Middle frontal gyrus (tissue), 1 donor: ENCODE results near the gene NPAS2.

Experiments
- DNase-seq: peaks from one replicate; pipeline ENCODE4 v3.0.0-alpha.2; 2015; ENCODE audit warnings: low spot score; ENCODE audit errors: extremely low spot score

Gene NPAS2

DNA sequence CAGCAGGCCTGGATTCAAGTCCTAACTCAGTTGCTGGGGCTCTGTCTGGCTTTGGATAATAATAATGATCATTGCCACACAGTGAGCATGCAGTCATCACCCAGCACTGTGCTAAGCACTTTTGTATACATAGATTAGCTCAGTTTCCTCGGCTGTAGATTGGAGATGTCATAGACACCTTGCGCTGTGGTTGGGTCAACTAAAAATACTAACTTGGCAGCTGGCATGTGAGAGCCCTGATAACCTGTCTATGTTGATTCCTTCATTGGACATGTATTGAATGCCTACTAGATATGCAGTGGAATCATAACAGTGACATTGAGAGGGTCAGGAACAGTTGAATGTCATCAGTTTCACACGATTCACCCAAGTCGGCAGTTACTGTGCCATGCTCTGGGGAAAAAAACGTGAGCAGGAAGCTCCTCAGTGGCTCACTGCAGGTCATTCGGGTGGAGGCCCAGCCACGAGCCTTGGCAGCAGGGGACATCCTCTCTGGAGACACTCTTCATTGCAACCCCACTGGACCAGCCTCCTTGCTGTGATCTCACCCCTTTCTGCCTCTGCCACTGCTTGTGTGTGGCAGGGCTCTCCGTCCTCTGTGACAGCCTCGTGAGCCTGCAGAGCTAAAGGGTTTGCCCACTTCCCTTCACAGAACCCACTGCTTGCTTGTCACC is 85.3 kb downstream of the NPAS2 start:
- no peak for DNase-seq

DNA sequence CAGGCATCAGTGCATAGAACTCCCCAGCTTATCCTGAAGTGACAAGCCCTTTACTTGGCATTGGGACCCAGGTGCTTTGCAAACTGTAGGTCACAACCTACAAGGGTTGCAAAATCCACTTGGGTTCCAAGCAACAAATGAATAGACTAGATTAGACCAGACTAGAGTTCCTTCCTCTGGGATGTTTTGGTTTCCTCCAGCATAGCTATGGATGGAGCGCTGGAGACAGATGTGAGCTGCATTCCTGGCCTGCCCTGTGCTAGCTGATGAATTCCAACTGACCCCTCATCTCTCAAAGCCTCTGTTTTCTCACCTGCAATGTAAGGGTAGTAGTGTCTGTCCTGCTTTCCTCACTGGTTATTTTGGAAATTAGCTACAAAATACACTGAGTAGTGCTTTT is 86.2 kb downstream of the NPAS2 start:
- no peak for DNase-seq

DNA sequence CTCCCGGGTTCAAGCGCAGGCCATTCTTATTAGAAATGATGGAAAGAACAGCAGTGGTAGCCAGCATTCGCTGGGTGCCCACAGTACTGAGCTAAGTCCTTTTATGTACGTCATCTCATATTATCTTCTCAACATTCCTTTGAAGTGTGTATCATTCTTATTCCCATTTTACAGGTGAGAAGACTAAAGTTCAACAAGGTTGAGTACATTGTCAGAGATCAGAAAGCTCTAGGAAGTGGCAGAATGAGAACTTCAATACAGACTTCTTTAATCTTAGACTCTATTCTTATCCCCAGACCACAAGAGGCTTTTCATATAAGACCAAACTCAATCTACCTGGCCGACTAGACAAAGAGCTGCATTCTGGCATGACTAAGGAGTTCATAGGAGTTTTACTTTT is 86.7 kb downstream of the NPAS2 start:
- no peak for DNase-seq

DNA sequence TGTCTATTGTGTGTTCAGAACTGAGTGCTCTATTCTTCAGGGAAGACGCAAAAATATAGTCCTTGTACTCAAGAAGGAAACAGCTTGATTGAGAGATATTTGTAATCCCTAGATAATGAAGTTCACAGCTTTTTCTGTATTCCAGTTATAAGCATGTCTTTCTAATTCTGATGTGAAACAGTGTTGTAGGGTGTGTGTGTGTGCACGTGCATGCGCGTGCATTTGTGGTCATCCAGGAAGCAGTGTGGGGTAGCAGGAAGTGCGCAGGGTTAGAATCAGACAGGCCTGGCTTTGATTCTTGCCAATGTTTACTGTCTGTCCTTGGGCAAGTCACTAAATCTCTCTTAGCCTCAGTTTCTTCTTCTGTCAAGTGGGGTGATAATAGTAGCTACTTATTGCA is 87.9 kb downstream of the NPAS2 start:
- no peak for DNase-seq

DNA sequence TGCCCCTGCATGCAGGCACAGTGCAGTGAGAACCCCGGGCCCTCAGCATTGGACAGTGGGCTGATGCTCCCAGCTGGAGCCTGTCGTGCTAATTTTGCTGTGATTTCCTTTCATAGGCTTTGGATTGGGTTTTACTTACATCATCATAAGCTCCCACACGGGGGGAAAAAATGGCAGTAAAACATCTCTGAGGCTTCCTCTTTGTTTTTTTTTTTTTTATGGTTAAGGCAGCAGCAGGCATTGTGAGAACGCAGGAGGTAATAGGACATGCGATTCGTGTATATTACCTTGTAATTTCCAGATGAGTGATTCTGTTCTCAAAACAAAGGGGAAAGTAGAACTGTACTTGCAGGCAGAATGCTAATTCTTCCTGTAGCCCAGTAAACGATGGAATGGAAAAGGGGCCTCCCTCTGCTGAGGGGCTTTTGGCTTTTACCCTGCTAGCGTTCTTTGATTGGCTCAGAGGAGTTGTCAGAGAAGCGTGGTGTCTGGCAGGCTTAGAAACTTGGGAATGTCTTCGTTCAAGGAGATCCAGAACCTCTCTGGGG is 89.7 kb downstream of the NPAS2 start:
- no peak for DNase-seq

DNA sequence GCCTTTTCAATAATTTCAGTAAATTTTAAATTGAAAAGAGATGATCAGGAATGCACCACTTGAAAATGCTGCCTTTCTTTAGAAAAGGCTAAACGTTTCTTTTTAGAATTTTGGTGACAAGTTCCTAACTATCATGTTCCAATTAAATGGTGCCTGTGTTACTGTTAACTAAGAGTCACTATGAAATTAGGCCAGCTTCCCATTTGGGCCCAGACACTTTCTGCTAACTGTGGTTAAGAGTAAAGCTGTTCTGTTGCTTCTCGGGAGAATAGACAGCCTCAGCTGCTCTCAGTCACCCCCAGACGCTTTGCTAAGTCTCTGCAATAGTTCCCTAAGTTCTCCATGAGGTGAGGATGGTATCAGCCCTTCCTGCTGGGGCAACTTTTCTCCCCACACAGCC is 90.2 kb downstream of the NPAS2 start:
- DNase-seq = no peak

DNA sequence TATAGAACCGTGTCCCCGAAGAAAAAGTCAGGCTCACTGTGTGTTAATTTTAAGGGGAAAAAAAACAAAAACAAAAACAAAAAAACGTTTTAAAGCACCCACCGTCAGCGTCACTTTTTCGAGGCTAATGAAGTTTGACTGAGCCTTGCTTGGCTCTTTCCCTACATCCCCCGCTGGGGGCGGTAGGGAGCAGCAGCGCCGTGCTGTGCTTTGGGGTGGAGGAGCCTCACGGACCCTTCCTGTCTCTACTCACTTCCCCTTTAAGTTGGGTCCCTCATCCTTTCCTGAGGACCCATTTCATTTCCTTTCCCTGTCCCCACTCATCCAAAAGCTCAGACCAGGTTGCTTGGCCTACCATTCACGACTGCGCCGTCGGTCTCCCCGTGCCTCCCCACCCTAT is 99.4 kb downstream of the NPAS2 start:
- DNase-seq = no peak

DNA sequence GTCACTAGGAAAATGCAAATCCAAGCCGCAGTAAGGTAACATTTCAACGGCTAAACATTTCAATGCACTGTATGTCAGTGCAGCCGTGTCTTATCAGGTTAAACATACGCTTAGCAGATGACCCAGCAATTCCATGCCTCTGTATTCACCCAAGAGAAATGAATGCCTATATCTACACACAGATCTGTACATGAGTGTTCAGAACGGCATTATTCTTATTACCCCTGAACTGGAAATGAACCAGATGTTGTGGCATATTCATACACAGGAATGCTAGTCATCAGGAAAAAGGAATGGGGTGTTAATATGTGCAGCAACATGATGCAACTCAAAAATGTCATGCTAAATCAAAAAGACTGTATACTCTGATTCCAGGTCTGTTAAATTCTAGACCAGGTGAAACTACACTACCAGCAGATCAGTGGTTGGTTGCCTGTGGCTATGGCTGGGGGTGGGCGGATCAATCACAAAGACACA is 101.8 kb downstream of the NPAS2 start:
- DNase-seq = no peak

DNA sequence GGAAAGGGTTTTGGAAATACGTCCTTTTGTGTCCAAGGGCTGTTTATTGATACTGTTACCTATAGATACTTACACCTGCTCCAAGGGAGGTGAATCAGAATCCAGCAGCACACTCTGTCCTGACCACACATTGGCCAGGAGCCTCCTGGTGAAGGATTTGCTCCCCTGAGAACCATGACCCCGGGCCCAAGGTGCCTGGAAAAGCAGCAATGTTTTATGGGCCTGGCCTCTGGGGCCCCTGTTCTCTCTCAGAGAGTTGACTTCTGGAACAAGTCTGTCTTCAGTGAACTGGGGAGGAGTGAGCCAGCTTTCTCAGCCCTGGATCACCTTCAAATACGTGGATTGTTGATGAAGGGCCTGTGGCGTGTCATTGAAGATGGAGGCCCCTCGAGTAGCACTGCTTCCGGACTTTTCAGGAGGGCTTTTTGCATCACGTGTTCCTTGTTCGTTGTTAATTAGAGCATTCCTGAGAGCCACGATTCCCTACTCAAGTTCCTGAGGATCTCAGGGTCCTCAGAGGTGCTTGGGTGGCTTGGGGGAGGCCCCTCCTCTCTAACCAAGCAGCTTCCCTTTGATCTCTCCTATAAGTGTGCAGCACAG is 103.6 kb downstream of the NPAS2 start:
- no peak for DNase-seq

DNA sequence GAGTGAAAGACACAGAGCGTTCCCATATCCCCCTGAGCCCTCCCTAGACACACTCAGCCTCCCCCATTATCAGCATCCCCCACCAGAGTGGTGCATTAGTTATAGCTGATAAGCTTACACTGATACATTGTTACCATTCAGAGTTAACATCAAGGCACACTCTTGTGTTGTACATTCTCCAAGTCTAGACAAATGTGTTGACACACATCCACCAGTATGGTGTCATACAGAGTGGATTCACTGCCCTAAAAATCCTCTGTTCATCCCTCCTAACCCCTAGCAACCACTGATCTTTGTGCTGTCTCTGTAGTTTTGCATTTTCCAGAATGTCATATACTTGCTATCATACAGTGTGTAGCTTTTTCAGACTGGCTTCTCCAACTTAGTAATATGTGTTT is 104.2 kb downstream of the NPAS2 start:
- no peak for DNase-seq

DNA sequence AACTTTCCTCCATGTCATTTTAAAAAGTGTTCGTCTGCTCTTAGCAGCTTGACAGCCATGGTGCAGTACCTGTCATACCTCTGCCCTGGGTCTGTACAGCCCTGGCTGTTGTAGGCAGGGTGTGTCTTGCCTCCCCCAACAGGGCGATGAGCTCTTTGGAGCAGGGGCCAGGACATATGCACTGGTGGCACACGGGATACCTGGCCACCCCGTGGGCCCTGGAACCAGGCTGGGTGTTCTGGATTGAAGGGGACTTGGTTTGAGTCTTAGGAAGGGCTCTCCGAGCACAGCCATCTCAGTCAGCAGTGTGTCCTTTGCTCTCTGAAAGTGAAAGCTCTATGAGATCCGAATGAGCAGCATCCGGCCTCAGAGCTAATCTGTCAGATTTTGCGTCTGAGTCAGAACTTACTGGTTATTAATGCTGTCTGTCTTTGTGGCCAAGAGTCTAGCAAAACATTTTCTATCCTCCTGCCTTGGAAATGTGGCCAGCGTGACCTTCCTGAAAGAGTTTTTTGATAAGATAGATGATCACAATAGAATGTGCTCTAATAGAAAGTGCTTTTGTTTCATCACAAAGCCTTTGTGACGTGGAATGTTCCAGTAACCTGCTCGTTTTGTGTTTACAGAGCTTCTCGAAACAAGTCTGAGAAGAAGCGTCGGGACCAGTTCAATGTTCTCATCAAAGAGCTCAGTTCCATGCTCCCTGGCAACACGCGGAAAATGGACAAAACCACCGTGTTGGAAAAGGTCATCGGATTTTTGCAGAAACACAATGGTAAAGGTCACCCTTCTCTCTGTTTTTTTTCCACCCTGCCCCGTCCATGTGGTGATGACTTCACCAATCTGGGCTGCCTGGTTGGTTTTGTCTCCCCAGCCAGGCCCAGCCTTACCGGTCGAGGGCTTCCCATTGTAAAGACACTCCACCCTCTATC is 104.8 kb downstream of the NPAS2 start:
- DNase-seq = no peak

DNA sequence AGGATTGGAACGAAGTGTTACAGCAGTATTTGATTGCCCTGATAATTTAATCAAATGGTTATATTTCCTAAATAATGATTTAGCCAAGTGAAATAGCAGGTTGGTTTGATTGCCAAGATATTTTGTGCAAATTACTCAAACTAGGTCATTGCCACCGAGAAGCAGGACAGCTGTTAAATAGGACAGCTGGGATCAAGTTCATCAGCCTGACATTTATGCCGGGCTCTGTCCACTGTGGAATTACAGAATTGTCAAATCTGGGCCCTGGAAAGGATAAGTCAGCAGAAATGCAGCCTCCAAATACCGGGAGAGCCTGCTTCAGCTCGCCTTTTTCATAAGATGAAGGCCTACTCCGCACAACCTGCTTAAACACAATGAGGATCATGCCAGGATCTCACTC is 108.3 kb downstream of the NPAS2 start:
- DNase-seq = no peak

DNA sequence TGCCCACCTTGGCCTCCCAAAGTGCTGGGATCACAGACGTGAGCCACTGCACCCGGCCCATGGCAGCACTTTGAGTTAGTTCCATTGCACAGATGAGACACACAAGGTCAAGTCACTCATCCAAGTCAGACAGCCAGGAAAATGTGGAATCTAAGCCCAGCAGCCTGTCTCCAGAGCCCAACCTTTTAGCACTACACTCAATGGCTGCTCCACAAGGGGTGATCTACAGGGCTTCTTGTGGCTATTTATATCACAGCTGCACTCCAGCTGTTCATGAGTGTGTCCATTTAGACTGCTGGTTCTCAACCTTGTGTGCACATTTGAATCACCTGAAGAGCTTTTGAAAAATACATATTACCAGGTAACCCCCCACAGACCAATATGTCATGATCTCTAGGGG is 109.2 kb downstream of the NPAS2 start:
- DNase-seq = no peak

DNA sequence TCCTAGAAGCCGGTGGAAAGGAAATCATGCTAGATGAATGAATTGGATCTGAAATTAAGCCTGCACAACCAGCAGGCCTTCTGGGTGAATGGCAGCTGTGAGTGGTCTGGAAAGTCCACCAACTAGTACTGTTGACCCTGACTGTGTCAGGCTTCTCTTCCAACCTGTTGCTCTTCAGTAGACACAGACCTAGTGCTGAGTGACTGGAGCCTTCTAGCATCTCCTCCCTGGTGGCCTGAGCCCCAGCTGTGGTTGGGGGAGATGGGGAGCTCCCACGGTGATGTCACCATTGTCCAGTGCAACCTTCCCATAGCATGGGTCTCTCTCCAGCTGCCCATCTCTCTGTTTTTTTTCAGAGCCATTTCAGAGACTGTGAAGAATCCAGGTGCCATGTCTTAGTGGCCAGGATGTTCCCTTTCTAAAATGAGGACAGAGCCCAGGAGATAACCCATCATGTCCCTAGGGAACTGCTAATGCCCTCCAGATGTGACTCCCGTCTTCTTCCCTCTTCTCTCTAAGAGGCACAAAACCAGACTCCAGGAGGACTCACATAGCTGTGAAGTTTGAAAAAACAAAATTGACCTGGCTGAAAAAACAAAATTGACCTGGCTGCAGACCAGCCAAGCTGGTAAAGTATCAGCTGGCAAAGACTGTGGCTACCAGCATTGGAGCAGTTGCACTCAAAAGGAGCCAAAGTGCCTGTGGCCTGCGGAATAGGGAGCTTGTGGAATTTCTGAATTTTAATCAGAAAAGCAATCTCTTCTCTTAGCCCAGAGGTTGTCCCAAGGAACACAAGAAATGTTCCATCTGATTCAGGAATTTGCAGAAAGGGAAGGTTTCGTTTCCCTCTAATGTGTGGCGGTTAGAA is 114.8 kb downstream of the NPAS2 start:
- DNase-seq = no peak

DNA sequence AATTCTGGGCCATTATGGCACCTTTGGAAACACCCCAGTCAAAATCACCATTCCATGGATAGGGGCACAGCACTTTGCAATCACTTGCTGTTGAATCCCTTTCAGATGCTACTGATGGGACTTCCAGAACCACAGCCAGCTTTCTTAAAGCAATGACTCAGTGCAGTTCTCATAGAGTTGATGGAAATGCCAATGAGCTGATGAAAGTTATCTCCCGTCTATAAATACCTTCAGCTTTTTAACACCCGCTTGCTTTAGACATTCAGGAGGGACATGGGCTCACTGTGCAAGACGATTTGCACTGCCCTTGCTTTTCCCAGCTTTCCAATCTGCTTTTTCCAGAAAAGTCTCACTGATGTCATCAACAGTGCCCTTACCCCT is 115.4 kb downstream of the NPAS2 start:
- DNase-seq = no peak

DNA sequence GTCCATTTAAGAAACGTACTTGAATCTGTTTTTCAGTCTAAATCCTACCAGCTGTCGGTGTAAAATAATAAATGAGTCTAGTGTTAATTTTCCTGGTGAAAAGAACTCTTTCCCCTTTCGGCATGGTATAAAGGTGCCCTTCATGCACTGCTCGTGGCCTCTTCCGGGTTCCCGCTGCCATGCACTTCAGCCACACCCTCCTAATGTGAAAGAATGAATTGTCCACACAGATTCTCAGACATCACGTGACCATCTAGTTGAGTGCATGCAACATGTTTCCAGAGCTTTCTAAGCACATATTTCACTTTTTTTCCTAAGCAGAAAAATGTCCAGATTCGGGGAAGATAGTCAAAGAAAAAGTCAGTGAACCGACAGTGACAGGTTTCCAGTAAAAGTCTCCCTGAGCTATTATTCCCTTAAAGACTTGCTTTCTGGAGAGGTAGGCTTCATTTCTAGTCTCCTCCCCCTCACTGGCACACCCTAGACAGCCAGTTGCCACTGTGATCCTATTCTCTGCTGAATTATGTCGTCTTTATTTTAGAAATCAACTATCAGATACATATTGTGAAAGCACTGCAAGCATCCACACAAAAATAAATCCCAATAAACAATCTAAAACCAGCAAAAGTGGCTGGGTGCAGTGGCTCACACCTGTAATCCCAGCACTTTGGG is 116.3 kb downstream of the NPAS2 start:
- DNase-seq = no peak

DNA sequence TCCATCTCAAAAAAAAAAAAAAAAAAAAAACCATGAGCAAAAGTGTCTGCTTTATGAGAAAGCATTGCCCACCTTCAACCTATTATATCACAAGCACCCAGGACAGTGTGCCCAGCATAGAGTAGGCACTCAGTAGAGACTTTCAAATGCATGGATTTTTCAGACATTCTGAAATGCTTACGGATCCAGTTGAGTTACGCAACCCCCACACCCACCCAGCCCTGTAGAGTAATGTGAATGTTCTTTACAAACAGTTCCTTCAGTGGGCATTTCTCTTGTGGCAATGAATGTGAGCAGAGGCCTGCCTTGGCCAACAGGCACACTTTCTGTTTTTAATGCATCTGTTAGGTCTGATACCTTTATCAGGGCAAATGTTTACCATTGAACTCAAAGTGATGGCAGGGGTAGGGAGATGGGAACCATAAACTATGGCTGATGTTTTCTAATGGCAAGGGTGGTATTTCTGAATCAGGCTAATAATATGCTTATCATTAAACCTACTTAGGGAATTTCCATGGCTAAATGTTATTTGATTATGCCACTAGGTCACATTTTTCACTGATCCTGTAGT is 117.1 kb downstream of the NPAS2 start:
- DNase-seq = no peak

DNA sequence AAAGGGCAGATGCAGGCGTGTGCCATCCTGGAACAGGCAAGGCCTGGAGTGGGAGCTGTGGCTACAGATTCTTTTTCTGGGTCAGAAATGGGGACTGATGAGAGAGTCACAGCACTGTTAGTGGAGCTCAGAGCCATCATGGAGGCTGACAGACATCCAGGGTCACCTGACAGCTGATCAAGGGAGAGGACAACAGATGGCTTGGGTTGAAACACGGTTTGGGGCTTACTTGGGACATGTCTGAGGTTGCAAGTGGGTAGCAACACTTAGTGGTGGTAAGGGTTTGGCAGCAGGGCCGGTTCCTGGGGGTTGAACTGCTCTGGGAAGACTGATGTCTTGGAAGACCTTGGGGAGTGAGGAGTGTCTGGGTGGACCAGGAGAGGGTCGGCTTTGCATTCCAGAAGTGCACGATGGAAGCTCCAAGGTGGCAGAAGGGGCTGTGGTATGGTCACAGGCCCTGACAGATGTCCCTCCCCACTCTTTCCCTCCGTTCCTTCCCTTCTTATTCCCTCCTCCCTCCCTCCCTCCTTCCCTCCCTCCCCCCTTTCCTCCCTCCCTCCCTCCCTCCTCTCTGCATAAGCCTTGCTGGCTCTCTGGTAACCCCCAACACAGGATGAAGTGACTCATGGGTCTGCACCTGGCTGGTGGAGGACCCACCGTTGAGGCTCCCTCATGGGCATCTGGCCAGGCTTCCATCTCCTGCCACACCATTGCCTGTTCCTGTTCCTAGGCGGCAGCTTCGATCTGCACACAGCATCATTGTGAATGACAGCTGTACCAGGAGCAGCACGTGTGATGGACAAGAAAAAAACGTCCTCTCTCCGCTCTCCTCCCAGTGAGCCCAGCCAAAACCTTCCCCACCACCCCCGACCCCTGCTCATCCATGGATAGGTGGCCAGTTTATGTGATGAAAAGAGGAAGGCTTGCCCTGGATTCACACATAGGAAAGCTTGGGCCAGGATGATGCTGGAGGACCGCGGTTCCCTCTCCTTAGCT is 118.4 kb downstream of the NPAS2 start:
- DNase-seq = no peak

DNA sequence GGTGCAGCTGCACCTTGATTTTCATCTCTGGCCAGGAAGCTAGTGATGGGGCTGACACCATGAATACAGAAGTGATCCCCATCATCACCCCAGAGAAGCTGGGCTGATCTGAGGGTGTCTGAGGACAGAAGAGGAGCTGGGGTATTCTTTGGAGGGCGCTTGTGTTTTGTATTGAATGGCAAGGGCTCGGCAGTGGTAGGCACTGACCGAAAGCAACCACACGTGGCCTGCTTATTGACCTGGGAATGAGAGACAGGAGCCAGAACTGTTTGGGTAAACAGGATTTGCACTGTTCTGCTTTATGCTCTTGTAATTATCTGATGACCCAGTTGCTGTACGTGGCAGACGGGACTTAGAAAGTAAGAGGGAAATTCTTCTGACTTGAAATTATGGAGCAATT is 119.5 kb downstream of the NPAS2 start:
- DNase-seq = no peak
